ENCODE results near the gene KIAA1217.

Gene KIAA1217

GRCh38 chr10:24207781-24208611 is 942 bp upstream of the KIAA1217 start:
- DNase-seq: no peak

GRCh38 chr10:24209432-24209771 is 464 bp downstream of the KIAA1217 start:
- DNase-seq: peak; percentile 68

GRCh38 chr10:24209946-24210491 is 1.1 kb downstream of the KIAA1217 start:
- peak; percentile 69 for DNase-seq

- no peak for DNase-seq
Observed at GRCh38 chr10:24210501-24210900, 1.6 kb downstream of the KIAA1217 start.

- no peak for DNase-seq
Observed at GRCh38 chr10:24213266-24213665, 4.3 kb downstream of the KIAA1217 start.

GRCh38 chr10:24213881-24214280 is 4.9 kb downstream of the KIAA1217 start:
- no peak for DNase-seq

- no peak for DNase-seq
Observed at GRCh38 chr10:24214762-24215161, 5.8 kb downstream of the KIAA1217 start.

GRCh38 chr10:24215196-24215595 is 6.3 kb downstream of the KIAA1217 start:
- no peak for DNase-seq

GRCh38 chr10:24215603-24216002 is 6.7 kb downstream of the KIAA1217 start:
- no peak for DNase-seq

GRCh38 chr10:24219963-24220362 is 11.0 kb downstream of the KIAA1217 start:
- no peak for DNase-seq

GRCh38 chr10:24223341-24223740 is 14.4 kb downstream of the KIAA1217 start:
- no peak for DNase-seq

- DNase-seq: no peak
Observed at GRCh38 chr10:24223953-24224352, 15.0 kb downstream of the KIAA1217 start.

- DNase-seq: no peak
Observed at GRCh38 chr10:24228642-24229041, 19.7 kb downstream of the KIAA1217 start.

GRCh38 chr10:24229909-24230308 is 21.0 kb downstream of the KIAA1217 start:
- no peak for DNase-seq

GRCh38 chr10:24231200-24231599 is 22.3 kb downstream of the KIAA1217 start:
- no peak for DNase-seq

GRCh38 chr10:24234784-24235183 is 25.8 kb downstream of the KIAA1217 start:
- no peak for DNase-seq

GRCh38 chr10:24235471-24235870 is 26.5 kb downstream of the KIAA1217 start:
- DNase-seq: no peak

- no peak for DNase-seq
Observed at GRCh38 chr10:24237801-24238395, 29.0 kb downstream of the KIAA1217 start.

GRCh38 chr10:24238519-24239247 is 29.7 kb downstream of the KIAA1217 start:
- no peak for DNase-seq

- no peak for DNase-seq
Observed at GRCh38 chr10:24239289-24240040, 30.5 kb downstream of the KIAA1217 start.

GRCh38 chr10:24240041-24240751 is 31.3 kb downstream of the KIAA1217 start:
- no peak for DNase-seq

- DNase-seq: no peak
Observed at GRCh38 chr10:24241536-24242040, 32.6 kb downstream of the KIAA1217 start.

All from right forelimb (tissue), 1 donor.